ENCODE results near the gene MSI2.

Gene MSI2

DNA sequence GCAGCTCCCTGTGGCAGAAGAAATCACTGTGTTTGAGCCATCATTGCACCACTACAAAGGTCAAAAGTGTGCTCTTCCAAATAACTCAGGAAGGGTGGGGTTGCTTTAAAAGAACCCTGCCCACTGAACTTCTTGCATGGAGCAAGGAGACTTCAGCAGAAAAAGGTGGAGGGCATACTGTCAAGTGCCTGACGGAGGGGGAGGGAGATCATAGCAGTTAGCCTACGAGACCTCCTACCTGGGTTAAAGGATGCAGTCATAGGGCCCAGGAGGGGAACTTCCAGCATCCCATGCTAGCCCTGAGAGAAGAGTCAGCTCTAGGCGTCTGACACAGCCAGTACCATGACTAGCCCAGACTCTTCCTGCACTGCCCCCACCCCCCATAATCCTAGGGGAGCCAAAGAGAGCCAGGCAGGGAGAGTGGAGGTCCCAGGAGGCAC, 45.3 kb upstream of the MSI2 start:
- Histone ChIP-seq H3K27me3 (ENCODE audit: insufficient read depth, low read length) (no peaks in the 10 kb centered on the region), H2BK12ac (ENCODE audit: low read length) (no peak overlapping the region), H4K12ac (ENCODE audit: low read depth, low read length) (no peak overlapping the region), H3K4me3 (ENCODE audit: low read depth, low read length) (no peak overlapping the region), H3K9me3 (ENCODE audit: insufficient read depth, low read depth, low read length) (no peaks in the 10 kb centered on the region), H3K18ac (ENCODE audit: low read length) (no peak overlapping the region), H3K9ac (ENCODE audit: low read length) (no peak overlapping the region), H3K79me2 (ENCODE audit: control insufficient read depth, insufficient read depth, low read length, poor library complexity) (no peaks in the 10 kb centered on the region), H3K23ac (ENCODE audit: low read length) (no peak overlapping the region), H3K79me1 (ENCODE audit: low read length) (no peaks in the 10 kb centered on the region), H2AK5ac (ENCODE audit: low read length) (no peak overlapping the region), H3K4ac (ENCODE audit: low read depth, low read length) (no peak overlapping the region), H3K36me3 (ENCODE audit: control insufficient read depth in 1 of 2, insufficient read depth in 2 of 2, low read length in 2 of 2) (no peaks in the 10 kb centered on the region), H2AFZ (ENCODE audit: insufficient read depth, low read length, poor library complexity) (no peak overlapping the region), H3K14ac (ENCODE audit: low read length) (no peak overlapping the region), H2BK120ac (ENCODE audit: insufficient read depth, low read length, poor library complexity) (no peak overlapping the region), H4K91ac (ENCODE audit: low read depth, low read length) (no peak overlapping the region), H2BK5ac (ENCODE audit: low read depth, low read length, poor library complexity) (no peak overlapping the region), H3K27ac (ENCODE audit: low read depth, low read length) (no peak overlapping the region), H3K4me1 (ENCODE audit: control insufficient read depth in 1 of 2, insufficient read depth in 2 of 2, low read length in 2 of 2) (no peaks in the 10 kb centered on the region), H3K4me2 (ENCODE audit: low read length) (no peak overlapping the region), H4K8ac (ENCODE audit: low read depth, low read length) (no peak overlapping the region)
- WGBS (ENCODE audit: extremely low coverage, insufficient coverage, insufficient read length), result no CpG with 5 or more reads among the region's 3 CpGs
- no peak for DNase-seq

DNA sequence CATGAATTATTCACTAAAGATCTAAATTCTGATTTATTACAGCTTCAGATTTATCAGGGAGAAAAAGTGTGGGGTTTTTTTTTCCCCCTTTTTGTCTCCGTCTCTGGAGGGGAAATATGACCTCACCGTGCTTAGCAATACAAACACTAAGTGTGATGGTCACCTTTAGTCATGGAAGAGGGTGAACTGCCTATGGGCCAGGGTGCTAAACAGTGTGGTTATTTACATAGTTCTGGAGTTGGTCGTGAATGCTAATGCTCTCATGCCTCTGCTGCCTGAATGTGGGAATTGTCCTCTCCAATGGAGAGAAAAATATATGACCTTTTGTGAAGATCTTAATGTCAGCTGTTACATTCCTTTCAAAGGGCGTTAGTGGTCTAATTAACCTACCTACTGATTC, 44.8 kb upstream of the MSI2 start:
- no CpG with 5 or more reads among the region's 4 CpGs for WGBS (ENCODE audit: extremely low coverage, insufficient coverage, insufficient read length)
- no peak overlapping the region for H3K18ac ChIP-seq (ENCODE audit: low read length)
- H2AK5ac ChIP-seq (ENCODE audit: low read length), result no peak overlapping the region

DNA sequence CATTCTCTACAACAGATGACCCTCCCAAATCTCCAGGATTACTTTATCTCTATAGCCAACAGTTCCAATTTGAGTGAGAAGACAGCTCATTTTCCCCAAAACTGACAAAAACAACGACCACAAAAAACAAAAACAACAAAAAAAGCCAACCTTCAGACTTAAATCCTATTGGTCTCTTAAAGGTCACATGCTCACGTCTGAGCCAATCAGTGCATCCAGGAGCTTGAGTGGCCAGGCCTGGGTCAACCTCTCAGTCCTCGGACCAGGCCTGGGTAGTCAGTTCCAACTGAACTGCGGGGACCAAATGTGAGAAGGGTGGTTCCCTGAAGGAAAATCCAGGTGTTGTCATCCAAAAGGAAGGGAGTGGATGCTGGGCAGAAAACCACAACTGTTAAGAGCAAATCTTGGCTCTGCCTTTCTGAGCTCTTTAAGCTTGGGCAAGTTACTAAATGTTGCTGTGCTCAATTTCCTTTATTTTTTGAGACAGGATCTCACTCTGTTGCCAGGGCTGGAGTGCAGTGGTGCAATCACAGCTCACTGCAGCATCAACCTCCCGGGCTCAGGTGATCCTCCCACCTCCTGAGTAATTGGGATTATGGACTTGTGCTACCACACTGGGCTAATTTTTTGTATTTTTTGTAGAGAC, 43.0 kb upstream of the MSI2 start:
- H3K4me2 ChIP-seq (ENCODE audit: low read length), result no peak overlapping the region
- no peak overlapping the region for H3K18ac ChIP-seq (ENCODE audit: low read length)
- no peak overlapping the region for H3K4ac ChIP-seq (ENCODE audit: low read depth, low read length)
- no peak overlapping the region for H3K23ac ChIP-seq (ENCODE audit: low read length)
- no peaks in the 10 kb centered on the region for H3K27me3 ChIP-seq (ENCODE audit: insufficient read depth, low read length)
- DNase-seq, result no peak
- H3K79me2 ChIP-seq (ENCODE audit: control insufficient read depth, insufficient read depth, low read length, poor library complexity), result no peaks in the 10 kb centered on the region
- H3K27ac ChIP-seq (ENCODE audit: low read depth, low read length), result no peak overlapping the region
- no peak overlapping the region for H2BK5ac ChIP-seq (ENCODE audit: low read depth, low read length, poor library complexity)
- no peak overlapping the region for H3K9ac ChIP-seq (ENCODE audit: low read length)
- H3K9me3 ChIP-seq (ENCODE audit: insufficient read depth, low read depth, low read length), result no peaks in the 10 kb centered on the region
- H3K4me3 ChIP-seq (ENCODE audit: low read depth, low read length), result no peak overlapping the region
- no peaks in the 10 kb centered on the region for H3K4me1 ChIP-seq (ENCODE audit: control insufficient read depth in 1 of 2, insufficient read depth in 2 of 2, low read length in 2 of 2)
- no peak overlapping the region for H2AFZ ChIP-seq (ENCODE audit: insufficient read depth, low read length, poor library complexity)
- H4K91ac ChIP-seq (ENCODE audit: low read depth, low read length), result no peak overlapping the region
- no CpG with 5 or more reads among the region's 5 CpGs for WGBS (ENCODE audit: extremely low coverage, insufficient coverage, insufficient read length)
- H2AK5ac ChIP-seq (ENCODE audit: low read length), result no peak overlapping the region
- no peak overlapping the region for H3K14ac ChIP-seq (ENCODE audit: low read length)
- H3K36me3 ChIP-seq (ENCODE audit: control insufficient read depth in 1 of 2, insufficient read depth in 2 of 2, low read length in 2 of 2), result no peaks in the 10 kb centered on the region
- H4K12ac ChIP-seq (ENCODE audit: low read depth, low read length), result no peak overlapping the region
- no peak overlapping the region for H2BK120ac ChIP-seq (ENCODE audit: insufficient read depth, low read length, poor library complexity)
- H4K8ac ChIP-seq (ENCODE audit: low read depth, low read length), result no peak overlapping the region
- H3K79me1 ChIP-seq (ENCODE audit: low read length), result no peaks in the 10 kb centered on the region
- no peak overlapping the region for H2BK12ac ChIP-seq (ENCODE audit: low read length)

More for the DNA sequence above, 44.8 kb upstream of the MSI2 start:
- Histone ChIP-seq H3K9ac (ENCODE audit: low read length) (no peak overlapping the region), H2BK120ac (ENCODE audit: insufficient read depth, low read length, poor library complexity) (no peak overlapping the region), H2BK12ac (ENCODE audit: low read length) (no peak overlapping the region), H3K14ac (ENCODE audit: low read length) (no peak overlapping the region), H2AFZ (ENCODE audit: insufficient read depth, low read length, poor library complexity) (no peak overlapping the region), H3K4me2 (ENCODE audit: low read length) (no peak overlapping the region), H4K91ac (ENCODE audit: low read depth, low read length) (no peak overlapping the region), H4K12ac (ENCODE audit: low read depth, low read length) (no peak overlapping the region), H2BK5ac (ENCODE audit: low read depth, low read length, poor library complexity) (no peak overlapping the region), H3K27ac (ENCODE audit: low read depth, low read length) (no peak overlapping the region), H3K23ac (ENCODE audit: low read length) (no peak overlapping the region), H3K9me3 (ENCODE audit: insufficient read depth, low read depth, low read length) (no peaks in the 10 kb centered on the region), H3K79me2 (ENCODE audit: control insufficient read depth, insufficient read depth, low read length, poor library complexity) (no peaks in the 10 kb centered on the region), H3K36me3 (ENCODE audit: control insufficient read depth in 1 of 2, insufficient read depth in 2 of 2, low read length in 2 of 2) (no peaks in the 10 kb centered on the region), H3K4ac (ENCODE audit: low read depth, low read length) (no peak overlapping the region), H3K27me3 (ENCODE audit: insufficient read depth, low read length) (no peaks in the 10 kb centered on the region), H3K4me1 (ENCODE audit: control insufficient read depth in 1 of 2, insufficient read depth in 2 of 2, low read length in 2 of 2) (no peaks in the 10 kb centered on the region), H4K8ac (ENCODE audit: low read depth, low read length) (no peak overlapping the region), H3K79me1 (ENCODE audit: low read length) (no peaks in the 10 kb centered on the region), H3K4me3 (ENCODE audit: low read depth, low read length) (no peak overlapping the region)
- no peak for DNase-seq

DNA sequence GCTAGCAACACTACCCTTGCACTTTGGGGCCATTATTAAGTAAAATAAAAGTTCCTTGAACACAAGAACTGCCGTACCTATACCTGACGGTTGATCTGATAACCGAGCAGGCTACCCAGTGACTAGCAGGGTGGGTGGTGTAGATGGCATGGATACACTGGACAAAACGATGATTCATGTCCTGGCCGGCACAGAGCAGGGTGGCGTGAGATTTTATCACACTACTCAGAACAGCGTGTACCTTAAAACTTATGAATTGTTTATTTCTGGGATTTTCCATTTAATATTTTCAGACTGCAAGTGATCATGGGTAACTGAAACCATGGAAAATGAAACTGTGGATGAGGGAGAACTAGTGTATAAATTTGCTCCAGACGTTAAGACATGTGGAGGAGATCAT, 41.0 kb upstream of the MSI2 start:
- no peak overlapping the region for H4K91ac ChIP-seq (ENCODE audit: low read depth, low read length)
- H3K9ac ChIP-seq (ENCODE audit: low read length), result no peak overlapping the region
- WGBS (ENCODE audit: extremely low coverage, insufficient coverage, insufficient read length), result no CpG with 5 or more reads among the region's 8 CpGs
- no peak overlapping the region for H2BK5ac ChIP-seq (ENCODE audit: low read depth, low read length, poor library complexity)
- H3K4ac ChIP-seq (ENCODE audit: low read depth, low read length), result no peak overlapping the region
- H3K36me3 ChIP-seq (ENCODE audit: control insufficient read depth in 1 of 2, insufficient read depth in 2 of 2, low read length in 2 of 2), result no peaks in the 10 kb centered on the region
- H3K4me2 ChIP-seq (ENCODE audit: low read length), result no peak overlapping the region
- no peaks in the 10 kb centered on the region for H3K79me2 ChIP-seq (ENCODE audit: control insufficient read depth, insufficient read depth, low read length, poor library complexity)
- no peak overlapping the region for H2BK12ac ChIP-seq (ENCODE audit: low read length)
- no peak overlapping the region for H3K23ac ChIP-seq (ENCODE audit: low read length)
- H3K4me3 ChIP-seq (ENCODE audit: low read depth, low read length), result no peak overlapping the region
- no peak overlapping the region for H2AFZ ChIP-seq (ENCODE audit: insufficient read depth, low read length, poor library complexity)
- H3K4me1 ChIP-seq (ENCODE audit: control insufficient read depth in 1 of 2, insufficient read depth in 2 of 2, low read length in 2 of 2), result no peaks in the 10 kb centered on the region
- H3K14ac ChIP-seq (ENCODE audit: low read length), result no peak overlapping the region
- H3K79me1 ChIP-seq (ENCODE audit: low read length), result no peaks in the 10 kb centered on the region
- H3K27me3 ChIP-seq (ENCODE audit: insufficient read depth, low read length), result no peaks in the 10 kb centered on the region
- no peak overlapping the region for H2AK5ac ChIP-seq (ENCODE audit: low read length)
- no peak overlapping the region for H4K12ac ChIP-seq (ENCODE audit: low read depth, low read length)
- H3K27ac ChIP-seq (ENCODE audit: low read depth, low read length), result no peak overlapping the region
- peak in 1 of 2 donors; percentile 27 for DNase-seq
- no peaks in the 10 kb centered on the region for H3K9me3 ChIP-seq (ENCODE audit: insufficient read depth, low read depth, low read length)
- H2BK120ac ChIP-seq (ENCODE audit: insufficient read depth, low read length, poor library complexity), result no peak overlapping the region
- H3K18ac ChIP-seq (ENCODE audit: low read length), result no peak overlapping the region
- H4K8ac ChIP-seq (ENCODE audit: low read depth, low read length), result no peak overlapping the region
